NCI-H446 treated with DMSO at 0.1 percent for 48 hours (cell line): Measurements from ENCODE around the gene SMPD2.

Experiments used
- DNase-seq: peaks from one replicate; lab custom pipeline; 2025; lab: John Stamatoyannopoulos, UW

The SMPD2 gene

GRCh38 chr6:109447087-109447486, 6.6 kb downstream of the SMPD2 start:
- DNase-seq: no peak

- DNase-seq: no peak
Measured at GRCh38 chr6:109447878-109448555, 7.5 kb downstream of the SMPD2 start.

- DNase-seq: no peak
Measured at GRCh38 chr6:109448615-109449014, 8.1 kb downstream of the SMPD2 start.

GRCh38 chr6:109449064-109449794, 8.7 kb downstream of the SMPD2 start:
- no peak for DNase-seq

- no peak for DNase-seq
Measured at GRCh38 chr6:109449795-109450673, 9.5 kb downstream of the SMPD2 start.

- DNase-seq: no peak
Measured at GRCh38 chr6:109450801-109451200, 10.3 kb downstream of the SMPD2 start.

GRCh38 chr6:109451376-109451775, 10.9 kb downstream of the SMPD2 start:
- no peak for DNase-seq

- DNase-seq: no peak
Measured at GRCh38 chr6:109452181-109452580, 11.7 kb downstream of the SMPD2 start.

- DNase-seq: no peak
Measured at GRCh38 chr6:109453156-109453555, 12.6 kb downstream of the SMPD2 start.

- peak; percentile 83 for DNase-seq
Measured at GRCh38 chr6:109453594-109454495, 13.3 kb downstream of the SMPD2 start.

- DNase-seq: no peak
Measured at GRCh38 chr6:109454496-109455436, 14.2 kb downstream of the SMPD2 start.

- DNase-seq: no peak
Measured at GRCh38 chr6:109455437-109456110, 15.1 kb downstream of the SMPD2 start, which contains the start of gene MICAL1. Gene MICAL1, minus strand, starts transcription at chr6:109455772. Its CDS starts 1,576 bp downstream, at chr6:109454196.

GRCh38 chr6:109456111-109456583, 15.6 kb downstream of the SMPD2 start:
- DNase-seq: no peak

- no peak for DNase-seq
Measured at GRCh38 chr6:109456710-109457561, 16.4 kb downstream of the SMPD2 start.

GRCh38 chr6:109457562-109457996, 17.1 kb downstream of the SMPD2 start:
- DNase-seq: no peak

- DNase-seq: no peak
Measured at GRCh38 chr6:109458774-109459531, 18.4 kb downstream of the SMPD2 start.

- DNase-seq: no peak
Measured at GRCh38 chr6:109460161-109460829, 19.8 kb downstream of the SMPD2 start.
